ENCODE results near the gene IL27RA. TPM values are rescaled to one million over a fixed set of nuclear protein-coding genes. Genes with fewer than 3 reads are reported as not detected.

The IL27RA gene
- total RNA-seq, 1 donor from 2014 or later = 5.7 TPM

DNA sequence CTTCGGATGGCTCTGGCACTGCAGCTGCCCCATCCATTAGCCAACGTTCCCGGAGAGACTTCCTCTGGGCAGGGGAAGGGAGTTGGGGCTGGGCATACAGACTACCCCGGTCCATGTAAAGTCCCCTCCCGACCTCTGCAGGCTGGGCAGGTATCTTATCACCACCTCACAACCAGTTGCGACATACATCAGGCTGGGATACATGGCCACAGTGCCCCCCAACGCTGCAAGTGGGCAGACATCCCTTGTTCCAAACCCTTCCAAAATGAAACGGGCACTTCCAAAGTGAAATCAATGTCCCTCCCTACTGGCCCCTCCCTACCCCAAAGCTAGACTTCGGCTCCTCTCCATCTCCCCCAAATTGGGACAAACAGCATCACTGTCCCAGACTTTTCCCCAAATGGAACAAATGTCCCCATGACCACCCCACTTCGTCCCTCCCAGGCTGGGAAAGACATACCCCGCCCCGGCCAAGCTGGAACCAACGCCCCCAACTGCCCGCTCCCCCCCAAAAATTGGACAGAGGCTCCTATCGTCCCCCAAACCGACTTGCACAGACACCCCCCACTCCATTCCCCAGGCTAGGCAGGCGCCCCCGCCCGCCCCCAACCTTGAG lies 25.3 kb downstream of the IL27RA start:
- peak in 1 of 2 donors; percentile 39 for DNase-seq (ENCODE audit: low spot score in 2 of 2)
- FAIRE-seq = no peak

DNA sequence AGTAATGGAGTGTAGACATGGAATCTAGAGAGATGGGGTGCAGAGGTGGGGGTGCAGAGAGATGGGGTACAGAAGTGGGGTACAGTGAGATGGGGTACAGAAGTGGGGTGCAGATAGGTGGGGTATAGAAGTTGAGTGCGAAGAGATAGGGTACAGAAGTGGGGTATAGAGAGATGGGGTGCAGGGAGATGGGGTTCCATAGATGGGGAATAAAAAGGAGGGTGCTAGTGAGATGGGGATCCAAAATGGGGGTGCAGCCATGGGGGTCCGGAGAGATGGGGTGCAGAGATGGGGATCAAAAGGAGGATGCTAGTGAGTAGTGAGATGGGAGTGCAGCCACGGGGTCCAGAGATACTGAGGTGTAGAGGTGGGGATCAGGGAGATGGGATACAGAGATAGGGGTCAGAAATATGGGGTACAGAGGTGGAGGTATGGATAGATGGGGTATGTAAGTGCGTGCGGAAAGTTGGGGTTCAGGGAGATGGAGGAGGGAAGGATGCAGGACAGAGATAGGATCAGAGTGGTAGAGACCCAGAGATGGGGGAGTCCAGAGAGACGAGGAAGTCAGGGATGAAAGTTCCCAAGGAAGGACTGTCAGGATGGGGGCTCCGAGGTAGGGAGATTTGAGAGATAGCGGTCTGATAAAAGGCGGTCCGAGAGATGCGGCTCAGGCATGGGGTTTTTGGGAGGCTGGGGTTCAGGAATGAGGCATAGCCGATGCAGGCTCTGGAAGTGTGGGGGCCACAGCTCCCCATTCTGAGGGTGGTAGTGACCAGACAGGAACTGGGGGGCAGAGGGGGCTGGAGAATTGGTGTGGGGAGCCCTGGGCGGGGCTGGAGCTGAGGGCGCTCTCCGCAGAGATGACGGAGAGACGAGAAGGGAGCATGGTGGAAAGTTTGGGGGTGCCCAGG lies 26.9 kb downstream of the IL27RA start:
- no peak for DNase-seq (ENCODE audit: low spot score in 2 of 2)
- no peak for FAIRE-seq

DNA sequence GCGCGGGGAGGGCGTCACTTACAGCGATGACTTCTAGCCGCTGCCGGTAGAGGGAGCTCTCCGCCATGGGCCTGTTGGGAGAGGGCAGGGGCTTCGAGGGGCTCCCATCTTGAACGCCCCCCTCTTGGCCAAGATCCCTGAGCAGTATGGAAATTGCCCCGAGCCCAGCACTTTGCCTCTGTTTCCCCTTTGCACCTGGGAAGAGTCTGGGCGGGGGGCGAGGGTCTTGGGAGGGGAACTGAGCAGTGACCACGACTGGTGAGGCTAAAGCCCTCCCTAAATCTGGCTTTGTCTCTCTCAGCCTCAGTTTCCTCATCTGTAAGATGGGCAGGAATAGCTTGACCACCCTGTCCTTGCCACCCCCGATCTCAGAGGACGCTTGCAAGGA lies 27.5 kb downstream of the IL27RA start:
- DNase-seq (ENCODE audit: low spot score in 2 of 2) (no peak), FAIRE-seq (no peak)

DNA sequence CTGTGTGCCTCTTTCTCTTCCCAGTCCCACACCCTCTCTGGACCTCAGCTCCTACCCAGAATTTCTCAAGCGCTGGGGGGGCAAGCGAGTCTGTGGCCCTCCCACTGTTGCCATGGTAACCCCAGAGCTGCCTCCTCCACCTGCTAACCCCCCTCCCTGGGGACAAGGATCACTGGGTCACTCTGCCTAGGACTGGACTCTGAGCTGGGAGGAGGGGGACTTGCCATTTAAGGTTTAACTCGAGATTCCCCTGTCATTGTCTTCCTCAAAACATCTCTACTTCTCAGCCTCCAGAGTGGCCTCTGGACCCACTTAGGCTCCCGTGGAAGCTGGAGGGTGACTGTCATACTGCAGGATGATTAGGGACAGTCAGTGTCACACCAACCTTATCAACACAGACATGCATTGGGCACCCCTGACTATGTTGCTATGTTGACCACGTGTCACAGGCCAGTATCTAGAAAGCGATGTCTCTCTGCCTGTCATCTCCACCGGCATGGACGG lies 28.1 kb downstream of the IL27RA start:
- FAIRE-seq = no peak
- DNase-seq (ENCODE audit: low spot score in 2 of 2) = no peak

DNA sequence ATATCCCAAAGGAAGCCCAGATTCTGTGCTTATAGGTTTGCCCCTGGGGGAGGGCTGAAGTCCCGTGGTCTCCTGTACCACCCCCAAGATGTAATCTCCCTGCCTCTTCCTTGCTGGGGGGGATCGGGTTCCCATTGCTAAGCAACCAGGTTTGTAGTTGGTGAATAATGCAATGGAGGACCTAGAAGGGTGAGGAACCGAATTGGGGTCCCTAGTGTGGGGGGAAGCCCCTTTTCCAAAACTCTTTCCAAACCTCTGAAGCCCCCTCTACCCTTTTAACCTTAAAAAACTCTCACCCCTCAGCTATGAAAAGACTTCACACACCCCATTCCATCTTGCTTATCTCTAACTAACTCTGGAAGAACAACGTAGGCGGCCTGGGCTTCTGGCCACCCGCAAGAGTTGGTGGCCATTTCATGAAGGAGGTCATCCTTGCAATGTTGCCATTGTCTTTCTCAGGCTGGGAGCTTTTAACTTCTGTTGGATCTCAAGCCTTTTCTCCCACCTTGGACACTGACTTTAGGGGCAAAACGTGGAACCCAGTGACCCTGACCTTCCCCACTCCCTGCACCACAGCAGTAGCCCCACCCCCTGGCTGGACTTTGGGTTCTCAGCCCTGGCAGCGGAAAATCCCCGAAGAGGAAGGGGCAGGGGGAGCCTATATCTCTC lies 29.7 kb downstream of the IL27RA start:
- FAIRE-seq (no peak), DNase-seq (ENCODE audit: low spot score in 2 of 2) (no peak)

DNA sequence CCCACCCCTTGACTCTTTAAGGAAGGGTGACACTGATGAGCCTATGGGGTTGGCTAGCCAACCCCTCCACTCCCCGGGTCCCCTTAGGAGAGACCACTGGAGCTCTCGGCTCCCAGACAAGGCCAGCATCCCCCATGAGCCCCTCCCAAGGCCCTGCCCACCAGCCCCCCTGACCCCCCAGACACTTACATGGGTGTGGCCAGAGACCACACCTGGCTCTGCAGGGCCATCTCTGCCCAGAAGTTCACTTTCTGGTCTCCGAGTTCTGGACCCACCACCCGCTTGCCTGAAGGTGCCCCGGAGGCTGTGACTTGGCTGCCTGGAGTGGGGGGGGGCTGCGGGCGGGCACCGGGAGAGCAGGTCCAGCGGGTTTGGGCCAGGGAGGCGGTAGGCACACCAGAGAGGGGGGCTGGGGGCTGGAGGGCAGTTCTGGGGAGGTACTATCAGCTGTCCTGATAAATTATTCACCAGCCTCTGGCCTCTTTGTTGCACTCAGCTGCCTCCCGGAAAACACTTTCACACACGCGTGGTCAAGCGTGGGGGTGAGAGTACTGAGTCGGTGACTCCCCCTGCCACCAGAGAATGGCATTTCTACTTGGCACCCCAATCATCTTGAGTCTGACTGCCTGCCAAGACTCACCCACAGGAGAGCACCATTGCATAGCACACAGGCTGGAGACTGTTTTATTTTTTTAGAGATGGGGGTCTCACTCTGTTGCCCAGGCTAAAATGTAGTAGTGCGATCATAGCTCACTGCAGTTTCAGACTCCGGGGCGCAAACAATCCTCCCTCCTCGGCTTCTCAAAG lies 30.4 kb downstream of the IL27RA start, which contains the start of gene PALM3:
PALM3 (minus strand) TSS at position 326 of the 807 bp plus-strand sequence; CDS start at position 230, 96 bp downstream.
- DNase-seq (ENCODE audit: low spot score in 2 of 2) (no peak), FAIRE-seq (no peak)

DNA sequence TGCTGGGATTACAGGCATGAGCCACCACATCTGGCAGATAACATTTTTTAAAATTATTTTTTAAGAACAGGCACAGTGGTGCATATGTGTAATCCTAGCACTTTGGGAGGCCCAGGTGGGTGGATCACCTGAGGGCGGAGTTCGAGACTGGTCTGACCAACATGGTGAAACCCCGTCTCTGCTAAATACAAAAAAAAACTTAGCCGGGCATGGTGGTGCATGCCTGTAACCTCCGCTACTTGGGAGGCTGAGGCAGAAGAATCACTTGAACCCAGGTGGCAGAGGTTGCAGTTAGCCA lies 30.9 kb downstream of the IL27RA start:
- FAIRE-seq = no peak
- no peak for DNase-seq (ENCODE audit: low spot score in 2 of 2)

DNA sequence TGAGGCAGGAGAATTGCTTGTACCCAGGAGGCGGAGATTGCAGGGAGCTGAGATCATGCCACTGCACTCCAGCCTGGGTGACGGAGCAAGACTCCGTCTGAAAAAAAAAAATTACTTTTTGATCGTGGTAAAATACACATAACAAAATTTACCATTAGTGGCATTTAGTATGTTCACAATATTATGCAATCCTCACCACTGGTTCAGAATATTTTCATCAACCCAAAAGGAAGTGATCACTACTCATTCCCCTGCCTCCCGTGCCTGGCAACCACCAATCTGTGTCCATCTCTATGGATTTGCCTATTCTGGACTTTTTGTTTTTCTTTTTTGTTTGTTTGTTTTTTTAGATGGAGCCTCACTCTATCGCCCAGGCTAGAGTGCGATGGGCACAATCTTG lies 31.5 kb downstream of the IL27RA start:
- FAIRE-seq (no peak), DNase-seq (ENCODE audit: low spot score in 2 of 2) (no peak)

DNA sequence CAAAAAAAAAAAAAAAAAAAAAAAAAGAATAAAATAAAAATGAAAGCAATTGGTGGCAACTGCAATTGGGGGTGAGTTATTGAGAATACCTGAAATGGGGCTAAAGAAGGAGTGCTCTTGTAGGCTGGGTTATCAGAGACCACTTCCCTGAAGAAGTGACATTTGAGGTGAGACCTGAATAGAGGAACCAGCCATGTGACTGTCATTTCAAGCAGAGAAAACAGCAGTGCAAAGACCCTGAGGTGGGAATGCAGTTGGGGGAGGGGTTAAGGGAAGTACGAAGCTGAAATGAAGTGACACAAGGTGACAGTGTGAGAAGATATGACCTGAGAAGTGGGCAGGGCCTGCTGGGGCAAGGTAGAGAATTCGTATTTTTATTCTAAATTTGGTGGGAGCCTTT lies 34.6 kb downstream of the IL27RA start:
- FAIRE-seq (no peak), DNase-seq (ENCODE audit: low spot score in 2 of 2) (no peak)

DNA sequence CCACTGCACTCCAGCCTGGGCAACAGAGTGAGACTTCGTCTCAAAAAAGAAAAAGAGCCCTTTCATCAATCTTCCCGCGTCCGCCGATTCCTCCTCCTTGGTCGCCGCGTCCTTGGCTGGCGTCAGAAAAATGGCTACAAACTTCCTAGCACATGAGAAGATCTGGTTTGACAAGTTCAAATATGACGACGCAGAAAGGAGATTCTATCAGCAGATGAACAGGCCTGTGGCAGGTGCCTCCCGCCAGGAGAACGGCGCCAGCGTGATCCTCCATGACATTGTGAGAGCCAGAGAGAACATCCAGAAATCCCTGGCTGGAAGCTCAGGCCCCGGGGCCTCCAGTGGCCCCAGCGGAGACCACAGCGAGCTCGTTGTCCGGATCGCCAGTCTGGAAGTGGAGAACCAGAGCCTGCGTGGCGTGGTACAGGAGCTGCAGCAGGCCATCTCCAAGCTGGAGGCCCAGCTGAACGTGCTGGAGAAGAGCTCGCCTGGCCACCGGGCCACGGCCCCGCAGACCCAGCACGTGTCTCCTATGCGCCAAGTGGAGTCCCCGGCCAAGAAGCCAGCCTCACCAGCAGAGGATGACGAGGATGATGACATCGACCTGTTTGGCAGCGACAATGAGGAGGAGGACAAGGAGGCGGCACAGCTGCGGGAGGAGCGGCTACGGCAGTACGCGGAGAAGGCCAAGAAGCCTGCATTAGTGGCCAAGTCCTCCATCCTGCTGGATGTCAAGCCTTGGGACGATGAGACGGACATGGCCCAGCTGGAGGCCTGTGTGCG lies 38.9 kb downstream of the IL27RA start:
- no peak for FAIRE-seq
- DNase-seq (ENCODE audit: low spot score in 2 of 2) = no peak

DNA sequence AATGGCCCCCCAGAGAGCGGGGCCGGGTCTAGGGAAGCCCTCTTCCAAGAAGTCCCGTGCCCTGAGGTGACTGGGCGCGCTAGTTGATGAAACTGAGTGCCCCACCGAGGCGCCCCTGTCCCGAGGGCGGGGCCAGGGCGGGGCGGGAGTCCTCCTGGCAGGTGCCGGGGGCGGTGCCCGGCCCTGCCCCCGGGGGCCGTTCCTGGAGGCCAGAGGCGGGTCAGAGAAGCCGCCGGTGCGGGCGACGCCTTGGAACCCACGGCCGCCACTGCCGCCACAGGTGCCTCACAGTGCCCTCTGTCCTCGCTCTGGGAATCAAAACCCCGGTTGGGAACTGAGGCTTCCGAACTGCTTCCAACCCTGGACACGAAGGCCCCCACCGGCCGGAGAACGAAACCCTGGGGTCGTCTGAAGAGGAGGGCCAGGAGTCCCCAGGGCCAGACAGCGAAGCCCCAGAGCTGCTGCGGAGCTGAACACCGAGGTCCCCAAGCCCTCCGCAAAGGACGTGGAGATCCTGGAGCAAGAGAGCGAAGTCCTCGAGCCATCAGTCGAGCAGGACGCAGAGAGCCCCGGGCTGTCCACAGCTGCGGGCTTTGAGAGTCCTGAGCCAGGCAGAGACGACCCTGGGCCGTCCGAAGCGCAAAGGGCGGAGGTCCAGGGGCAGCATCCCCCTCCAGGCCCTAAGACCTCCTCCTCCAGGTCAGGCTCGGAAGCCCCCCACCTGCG lies 41.1 kb downstream of the IL27RA start, which contains the start of gene MISP3:
MISP3 (plus strand) TSS at position 252 of the 726 bp plus-strand sequence. CDS start 524 bp downstream, outside the sequence.
- FAIRE-seq = no peak
- no peak for DNase-seq (ENCODE audit: low spot score in 2 of 2)

DNA sequence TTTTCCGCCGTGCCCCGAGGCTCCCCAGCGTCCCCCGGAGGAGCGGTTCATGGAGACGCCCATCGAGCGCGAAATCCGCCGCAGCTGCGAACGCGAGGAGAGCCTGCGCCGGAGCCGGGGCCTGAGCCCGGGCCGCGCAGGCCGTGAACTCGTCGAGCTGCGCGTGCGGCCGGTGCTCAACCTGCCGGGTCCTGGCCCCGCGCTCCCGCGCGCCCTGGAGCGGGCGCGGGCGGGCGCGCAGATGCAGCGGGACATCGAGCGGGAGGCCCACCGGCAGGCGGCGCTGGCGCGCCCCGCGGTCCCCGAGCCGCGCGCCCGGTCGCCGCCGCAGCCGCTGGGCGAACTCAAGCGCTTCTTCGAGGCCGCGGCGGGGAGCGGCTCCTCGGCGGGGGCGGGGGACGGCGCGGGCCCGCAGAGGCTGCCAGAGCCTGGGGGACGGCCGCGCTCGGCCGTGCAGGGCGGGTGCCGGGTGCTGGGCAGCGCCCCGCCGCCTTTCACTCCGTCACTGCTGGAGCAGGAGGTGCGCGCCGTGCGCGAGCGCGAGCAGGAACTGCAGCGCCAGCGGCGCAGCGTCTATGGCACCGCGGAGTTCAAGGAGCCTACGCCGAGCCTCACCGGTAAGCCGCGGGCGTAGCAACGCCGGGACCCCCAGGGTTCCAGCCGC lies 41.8 kb downstream of the IL27RA start:
- DNase-seq (ENCODE audit: low spot score in 2 of 2) (peak; percentile 80 to 89), FAIRE-seq (no peak)

DNA sequence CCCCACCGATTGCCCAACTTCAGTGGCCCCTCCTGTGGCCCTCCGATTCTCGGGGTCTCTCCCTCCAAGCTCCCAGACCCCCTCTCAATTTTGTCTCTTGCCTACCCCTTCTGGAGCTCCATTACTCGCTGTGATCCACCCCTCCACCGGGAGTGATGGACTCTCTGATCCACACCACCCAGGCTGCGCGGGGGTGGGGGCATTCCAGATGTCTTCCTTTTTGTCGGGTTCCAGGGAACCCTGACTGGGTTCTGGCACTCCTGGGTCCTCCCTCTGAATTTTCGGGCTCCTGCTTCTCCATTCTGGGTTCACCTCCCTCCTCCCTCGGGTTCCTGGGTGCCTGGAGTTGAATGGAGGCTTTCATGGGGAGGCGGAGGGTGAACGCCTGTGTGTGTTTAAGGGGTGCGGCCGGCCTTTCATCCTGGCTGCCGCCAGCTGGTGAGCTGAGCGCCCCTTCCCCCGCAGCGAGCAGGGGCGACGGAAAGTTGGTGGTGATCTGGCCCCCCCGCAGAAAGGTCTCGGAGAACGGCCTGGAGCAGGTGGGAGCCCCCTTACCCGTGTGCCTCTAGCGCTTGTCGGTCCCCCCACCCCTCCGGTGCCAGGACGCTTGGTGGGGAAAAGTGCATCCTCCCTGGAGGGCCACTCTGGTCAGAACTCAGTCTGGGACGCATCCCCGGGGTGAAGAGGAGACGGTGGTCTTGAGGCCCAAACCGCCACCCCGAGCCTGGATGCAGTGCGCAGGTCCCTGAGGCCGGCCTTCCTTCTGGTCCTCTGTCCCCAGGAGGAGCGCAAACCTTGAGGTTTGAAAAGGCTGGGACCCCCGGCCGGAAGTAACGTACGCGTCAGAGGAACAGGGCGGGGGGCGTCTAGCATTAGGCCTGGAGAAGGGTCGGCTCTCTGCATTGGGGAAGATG lies 42.6 kb downstream of the IL27RA start:
- FAIRE-seq (no peak), DNase-seq (ENCODE audit: low spot score in 2 of 2) (peak in 1 of 2 donors; percentile 60)

DNA sequence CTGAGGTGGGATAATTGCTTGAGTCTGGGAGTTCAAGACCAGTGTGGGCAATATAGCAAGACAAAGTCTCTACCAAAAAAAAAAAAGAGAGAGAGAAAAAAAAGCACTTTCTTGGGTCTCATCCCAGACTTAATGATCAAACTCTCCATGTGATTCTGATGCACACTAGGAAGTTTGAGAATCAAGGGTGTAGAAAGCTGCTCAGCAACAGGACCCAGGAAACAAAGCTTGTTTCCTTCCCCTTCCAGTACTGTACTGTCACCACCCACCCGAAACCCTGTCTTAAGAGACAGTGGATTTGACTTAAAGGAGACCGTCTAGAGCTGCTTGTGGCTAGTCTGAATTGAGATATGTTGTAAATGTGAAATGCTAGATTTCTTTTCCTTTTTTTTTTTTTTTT lies 46.8 kb downstream of the IL27RA start:
- FAIRE-seq (no peak), DNase-seq (ENCODE audit: low spot score in 2 of 2) (no peak)

DNA sequence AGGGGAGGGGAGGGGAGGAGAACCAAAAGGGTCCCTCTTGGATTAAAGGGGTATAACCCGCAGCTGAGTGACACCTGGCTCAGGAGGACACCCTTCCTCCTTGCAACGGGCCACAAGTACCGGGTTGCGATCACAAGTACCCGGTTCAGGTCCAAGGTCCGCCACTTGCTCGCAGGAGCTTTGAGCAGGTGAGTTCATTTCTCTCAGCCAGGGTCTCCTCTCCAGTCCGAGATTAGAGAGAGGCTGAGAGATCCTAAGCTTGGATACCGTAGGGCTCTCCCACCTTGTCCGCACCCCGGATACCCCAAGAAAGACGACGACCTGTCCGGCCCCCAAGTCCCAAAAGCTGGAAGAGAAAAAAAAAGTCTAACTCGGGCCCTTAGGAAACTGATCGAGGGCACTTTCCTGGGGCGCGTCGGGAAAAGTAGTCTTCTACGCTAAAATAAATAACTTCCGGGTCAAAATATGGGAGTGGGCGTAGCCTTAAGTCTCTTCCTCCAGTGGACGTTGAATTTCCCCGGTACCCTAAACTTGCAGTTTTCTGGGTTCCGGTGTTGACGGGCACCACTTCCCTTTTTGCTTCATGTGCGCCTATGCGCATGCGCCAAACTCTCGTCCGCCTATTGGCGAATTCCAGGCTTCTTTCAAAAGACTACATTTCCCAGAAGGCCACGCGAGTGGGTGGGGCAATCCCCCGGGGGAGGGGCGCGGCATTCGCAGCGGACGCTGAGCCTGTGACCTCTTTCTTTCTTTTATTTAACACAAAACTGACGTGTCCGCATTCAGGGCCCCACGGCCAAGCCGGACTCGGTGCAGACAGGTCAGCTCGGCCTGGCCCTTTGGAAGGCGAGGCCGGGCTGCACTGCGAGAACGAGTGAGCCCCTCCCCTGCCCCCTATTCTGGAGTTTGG lies 49.6 kb downstream of the IL27RA start:
- DNase-seq (ENCODE audit: low spot score in 2 of 2) (peak; percentile 97 to 99), FAIRE-seq (peak; percentile 98)
